ENCODE data around the gene MRPL2. TPM values are rescaled to one million over a fixed set of nuclear protein-coding genes. Genes with fewer than 3 reads are reported as not detected.
A peak's percentile ranks its signal among the peaks of the same experiment; 100 is the strongest.
"Not testable (repeated sequence)": the region's sequence is repeated elsewhere in the genome, so short reads cannot be mapped to it uniquely, and the experiment has no call there.

MRPL2 gene
- total RNA-seq, 1 donor from 2014 or later: 13.1 TPM

GRCh38 chr6:43082806-43083655 is 23.8 kb upstream of the MRPL2 start:
- DNase-seq (ENCODE audit: low read depth in 2 of 2): no peak

- not testable (repeated sequence) for DNase-seq (ENCODE audit: low read depth in 2 of 2)
Measured at GRCh38 chr6:43081922-43082321, 22.7 kb upstream of the MRPL2 start.

GRCh38 chr6:43081043-43081442 is 21.8 kb upstream of the MRPL2 start:
- no peak for DNase-seq (ENCODE audit: low read depth in 2 of 2)

- DNase-seq (ENCODE audit: low read depth in 2 of 2): no peak
Measured at GRCh38 chr6:43078691-43079090, 19.5 kb upstream of the MRPL2 start.

- DNase-seq (ENCODE audit: low read depth in 2 of 2): no peak
Measured at GRCh38 chr6:43077981-43078511, 18.8 kb upstream of the MRPL2 start.

- DNase-seq (ENCODE audit: low read depth in 2 of 2): no peak
Measured at GRCh38 chr6:43077333-43077809, 18.1 kb upstream of the MRPL2 start.

- DNase-seq (ENCODE audit: low read depth in 2 of 2): peak in 1 of 2 donors; percentile 31
Measured at GRCh38 chr6:43076464-43077332, 17.5 kb upstream of the MRPL2 start.

GRCh38 chr6:43075670-43076463 is 16.6 kb upstream of the MRPL2 start, which contains the start of gene PTK7:
PTK7 (plus strand) TSS chr6:43076314; CDS start chr6:43076489, 175 bp downstream.
- peak in 1 of 2 donors; percentile 66 for DNase-seq (ENCODE audit: low read depth in 2 of 2)

GRCh38 chr6:43074847-43075669 is 15.8 kb upstream of the MRPL2 start:
- no peak for DNase-seq (ENCODE audit: low read depth in 2 of 2)

- DNase-seq (ENCODE audit: low read depth in 2 of 2): peak; percentile 50 to 60
Measured at GRCh38 chr6:43070028-43070632, 10.9 kb upstream of the MRPL2 start.

- no peak for DNase-seq (ENCODE audit: low read depth in 2 of 2)
Measured at GRCh38 chr6:43062818-43063217, 3.6 kb upstream of the MRPL2 start.

- no peak for DNase-seq (ENCODE audit: low read depth in 2 of 2)
Measured at GRCh38 chr6:43061861-43062260, 2.6 kb upstream of the MRPL2 start.

- no peak for DNase-seq (ENCODE audit: low read depth in 2 of 2)
Measured at GRCh38 chr6:43060755-43061633, 1.8 kb upstream of the MRPL2 start.

- no peak for DNase-seq (ENCODE audit: low read depth in 2 of 2)
Measured at GRCh38 chr6:43060034-43060754, 960 bp upstream of the MRPL2 start.

- no peak for DNase-seq (ENCODE audit: low read depth in 2 of 2)
Measured at GRCh38 chr6:43058531-43058930, 703 bp downstream of the MRPL2 start.

- DNase-seq (ENCODE audit: low read depth in 2 of 2): no peak
Measured at GRCh38 chr6:43055966-43056365, 3.3 kb downstream of the MRPL2 start.

- DNase-seq (ENCODE audit: low read depth in 2 of 2): peak; percentile 35 to 76
Measured at GRCh38 chr6:43054206-43054943, 4.9 kb downstream of the MRPL2 start.

All from dermis microvascular lymphatic vessel endothelial cell (primary cell).